Osteoblast (primary cell): ENCODE data around the gene DGKD. TPM values are rescaled to one million over a fixed set of nuclear protein-coding genes. Genes with fewer than 3 reads are reported as not detected.

Source experiments
- DNase-seq: peaks from one replicate; pipeline ENCODE4 v3.0.0; 2011; ENCODE audit warnings: low spot score, mixed read lengths; ENCODE audit not compliant: insufficient read length; ENCODE audit errors: missing footprints
- H2AFZ ChIP-seq: 2 replicates; pipeline ENCODE4 v1.6.0; 2011; ENCODE audit warnings: mild to moderate bottlenecking, low read length
- H3K27ac ChIP-seq: 2 replicates; pipeline ENCODE4 v1.5.1; 2011; ENCODE audit warnings: mild to moderate bottlenecking, low read depth, low read length, moderate library complexity
- H3K27me3 ChIP-seq: 2 replicates; pipeline ENCODE4 v1.6.0; 2012; ENCODE audit warnings: mild to moderate bottlenecking, control low read depth, inconsistent platforms, low read length, moderate library complexity; ENCODE audit not compliant: insufficient read depth
- H3K36me3 ChIP-seq: 2 replicates; pipeline ENCODE4 v1.5.1; 2011; ENCODE audit warnings: mild to moderate bottlenecking, low read length, control low read depth, moderate library complexity; ENCODE audit not compliant: insufficient read depth
- H3K4me1 ChIP-seq: 2 replicates; pipeline ENCODE4 v1.5.1; 2011; ENCODE audit warnings: mild to moderate bottlenecking, low read length, control low read depth, moderate library complexity; ENCODE audit not compliant: insufficient read depth
- H3K4me2 ChIP-seq: 2 replicates; pipeline ENCODE4 v1.6.0; 2011; ENCODE audit warnings: mild to moderate bottlenecking, low read length; ENCODE audit not compliant: insufficient read depth
- H3K4me3 ChIP-seq: fragments of 200-600 bp; sonication (generic); 3 replicates; pipeline ENCODE4 v1.5.1; 2012; ENCODE audit warnings: mild to moderate bottlenecking, low read length, inconsistent platforms; ENCODE audit not compliant: insufficient read depth
- H3K79me2 ChIP-seq: 2 replicates; pipeline ENCODE4 v1.6.0; 2012; ENCODE audit warnings: mild to moderate bottlenecking, low read length, control low read depth, inconsistent platforms; ENCODE audit not compliant: insufficient read depth
- H3K9me3 ChIP-seq: 2 replicates; pipeline ENCODE4 v1.5.1; 2011; ENCODE audit warnings: low read depth, low read length, control low read depth
- H4K20me1 ChIP-seq: 2 replicates; pipeline ENCODE4 v1.6.0; 2012; ENCODE audit warnings: mild to moderate bottlenecking, low read length, control low read depth; ENCODE audit not compliant: insufficient read depth
- total RNA-seq: library from RNA; depleted of rRNA; stranded (reverse); fragments of >200 nt; gene quantifications from 2 replicates; pipeline ENCODE4 v1.2.3, GENCODE V29; 2012
- TF ChIP-seq, protein P1 (sequence below): IDR thresholded peaks from 2 replicates; pipeline ENCODE4 v1.5.1; 2011; ENCODE audit warnings: mild to moderate bottlenecking, low read depth, low read length, moderate library complexity; ENCODE audit errors: extremely low read depth

The DGKD gene
- total RNA-seq, 1 donor: 6.5 TPM

DNA sequence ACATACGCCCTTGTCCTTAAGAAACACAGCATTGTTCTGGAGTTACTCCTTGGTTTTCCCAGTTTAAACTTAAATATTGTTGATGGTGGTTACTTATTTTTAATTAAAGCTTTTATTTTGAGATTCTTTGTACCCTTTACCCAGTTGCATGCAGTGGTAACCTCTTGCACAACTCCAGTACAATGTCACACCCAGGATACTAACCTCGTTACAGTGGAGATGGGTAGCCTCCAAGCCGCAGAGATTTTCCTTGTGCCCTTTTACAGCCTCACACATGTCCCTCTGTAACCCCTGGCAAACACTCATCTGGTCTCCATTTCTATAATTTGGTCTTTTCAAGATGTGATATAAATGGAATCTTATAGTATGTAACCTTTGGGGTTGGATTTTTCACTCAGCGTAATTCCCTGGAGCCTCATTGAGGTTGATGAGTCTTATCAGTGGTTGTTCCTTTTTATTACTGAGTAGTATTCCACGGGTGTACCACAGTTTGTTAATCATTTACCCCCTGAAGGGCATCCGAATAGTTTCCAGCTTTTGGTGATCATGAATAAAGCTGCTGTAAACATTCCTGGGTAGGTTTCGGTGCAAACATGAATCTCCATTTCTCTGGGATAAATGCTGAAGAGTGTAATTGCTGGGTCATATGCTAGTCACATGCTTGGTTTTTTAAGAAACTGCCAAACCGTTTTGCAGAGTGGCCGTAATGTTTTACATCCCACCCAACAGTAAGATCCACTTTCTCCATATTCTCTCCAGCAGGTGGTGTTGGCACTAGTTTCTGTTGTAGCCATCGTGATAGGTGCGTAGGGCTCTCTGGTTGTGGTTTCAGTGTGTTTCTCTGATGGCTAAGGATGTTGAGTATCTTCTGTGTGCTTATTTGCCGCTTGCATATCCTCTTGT is 68.6 kb downstream of the DGKD start:
- Histone ChIP-seq H3K4me2 (no peak overlapping the region), H3K27ac (no peak overlapping the region), H2AFZ (no peak overlapping the region), H3K79me2 (peaks cover 17% of the 10 kb centered on the region), H3K4me3 (no peak overlapping the region), H3K9me3 (peaks cover 2% of the 10 kb centered on the region), H3K4me1 (peaks cover 23% of the 10 kb centered on the region), H3K27me3 (no peaks in the 10 kb centered on the region), H3K36me3 (no peaks in the 10 kb centered on the region), H4K20me1 (no peaks in the 10 kb centered on the region)
- TF ChIP-seq, protein P1, sequence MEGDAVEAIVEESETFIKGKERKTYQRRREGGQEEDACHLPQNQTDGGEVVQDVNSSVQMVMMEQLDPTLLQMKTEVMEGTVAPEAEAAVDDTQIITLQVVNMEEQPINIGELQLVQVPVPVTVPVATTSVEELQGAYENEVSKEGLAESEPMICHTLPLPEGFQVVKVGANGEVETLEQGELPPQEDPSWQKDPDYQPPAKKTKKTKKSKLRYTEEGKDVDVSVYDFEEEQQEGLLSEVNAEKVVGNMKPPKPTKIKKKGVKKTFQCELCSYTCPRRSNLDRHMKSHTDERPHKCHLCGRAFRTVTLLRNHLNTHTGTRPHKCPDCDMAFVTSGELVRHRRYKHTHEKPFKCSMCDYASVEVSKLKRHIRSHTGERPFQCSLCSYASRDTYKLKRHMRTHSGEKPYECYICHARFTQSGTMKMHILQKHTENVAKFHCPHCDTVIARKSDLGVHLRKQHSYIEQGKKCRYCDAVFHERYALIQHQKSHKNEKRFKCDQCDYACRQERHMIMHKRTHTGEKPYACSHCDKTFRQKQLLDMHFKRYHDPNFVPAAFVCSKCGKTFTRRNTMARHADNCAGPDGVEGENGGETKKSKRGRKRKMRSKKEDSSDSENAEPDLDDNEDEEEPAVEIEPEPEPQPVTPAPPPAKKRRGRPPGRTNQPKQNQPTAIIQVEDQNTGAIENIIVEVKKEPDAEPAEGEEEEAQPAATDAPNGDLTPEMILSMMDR: no peak
- no peak for DNase-seq

DNA sequence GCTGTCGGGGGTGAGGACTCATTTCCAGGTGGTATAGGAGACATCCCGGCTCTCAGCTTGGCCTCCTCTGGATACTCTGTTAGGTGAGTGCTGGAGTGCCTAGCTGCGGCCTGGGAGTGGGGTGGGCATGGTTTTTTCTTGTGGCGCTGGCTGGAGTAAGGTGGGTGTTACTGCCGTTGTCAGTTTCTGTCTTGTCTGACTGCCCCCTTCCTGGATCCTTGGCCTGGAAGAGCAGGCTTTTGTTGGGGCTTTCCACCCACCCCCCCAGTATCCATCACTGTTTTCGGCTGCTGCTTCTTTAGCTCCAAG is 69.2 kb downstream of the DGKD start:
- Histone ChIP-seq H3K4me2 (no peak overlapping the region), H3K4me1 (peaks cover 22% of the 10 kb centered on the region), H3K9me3 (peaks cover 2% of the 10 kb centered on the region), H3K27me3 (no peaks in the 10 kb centered on the region), H3K4me3 (no peak overlapping the region), H3K36me3 (no peaks in the 10 kb centered on the region), H4K20me1 (no peaks in the 10 kb centered on the region), H2AFZ (no peak overlapping the region), H3K79me2 (peaks cover 18% of the 10 kb centered on the region), H3K27ac (no peak overlapping the region)
- TF ChIP-seq, protein P1: no peak
- no peak for DNase-seq

DNA sequence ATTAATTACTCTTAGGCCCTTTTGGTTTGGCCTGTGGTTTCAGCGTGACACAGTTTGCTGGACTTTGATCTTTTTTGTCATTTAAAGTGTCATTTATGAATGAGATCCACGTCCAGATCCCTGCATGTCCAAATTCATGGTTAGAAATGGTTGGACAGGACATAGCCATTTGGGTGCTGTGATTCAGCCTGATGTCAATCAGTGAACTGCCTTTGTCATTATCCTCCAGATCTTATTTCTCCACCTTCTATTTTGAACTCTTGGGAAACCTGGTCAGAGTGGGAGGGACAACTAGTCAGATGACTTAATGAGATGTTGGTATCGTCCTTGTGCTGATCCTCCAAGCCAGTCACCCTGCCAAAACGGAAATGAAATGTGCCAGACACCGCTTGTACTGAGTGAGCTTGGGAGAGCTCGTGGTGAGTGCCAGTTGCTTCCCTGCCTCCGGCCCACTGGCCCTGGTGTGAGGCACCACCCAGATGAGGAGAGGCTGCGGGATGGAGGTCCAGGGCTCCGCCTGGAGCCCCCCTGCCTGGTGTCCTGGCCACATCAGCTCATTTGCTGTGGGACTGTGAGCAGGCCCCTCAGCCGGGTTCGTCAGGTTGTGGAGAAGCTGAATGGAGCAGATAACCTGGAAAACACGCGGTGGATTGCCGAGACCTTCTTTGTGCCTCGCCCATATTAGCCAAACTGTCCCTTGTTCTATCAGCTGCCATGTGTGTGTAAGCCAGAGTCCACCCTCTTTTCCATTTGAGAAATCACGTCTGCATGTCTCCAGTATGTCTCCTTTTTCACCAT is 70.1 kb downstream of the DGKD start:
- H3K4me2 ChIP-seq: no peak overlapping the region
- H3K79me2 ChIP-seq: peaks cover 18% of the 10 kb centered on the region
- H3K27ac ChIP-seq: no peak overlapping the region
- no peak for DNase-seq
- no peaks in the 10 kb centered on the region for H3K36me3 ChIP-seq
- H2AFZ ChIP-seq: no peak overlapping the region
- no peaks in the 10 kb centered on the region for H4K20me1 ChIP-seq
- H3K4me1 ChIP-seq: peaks cover 20% of the 10 kb centered on the region
- H3K27me3 ChIP-seq: no peaks in the 10 kb centered on the region
- H3K9me3 ChIP-seq: peaks cover 2% of the 10 kb centered on the region
- no peak overlapping the region for H3K4me3 ChIP-seq
- TF ChIP-seq, protein P1: no peak

DNA sequence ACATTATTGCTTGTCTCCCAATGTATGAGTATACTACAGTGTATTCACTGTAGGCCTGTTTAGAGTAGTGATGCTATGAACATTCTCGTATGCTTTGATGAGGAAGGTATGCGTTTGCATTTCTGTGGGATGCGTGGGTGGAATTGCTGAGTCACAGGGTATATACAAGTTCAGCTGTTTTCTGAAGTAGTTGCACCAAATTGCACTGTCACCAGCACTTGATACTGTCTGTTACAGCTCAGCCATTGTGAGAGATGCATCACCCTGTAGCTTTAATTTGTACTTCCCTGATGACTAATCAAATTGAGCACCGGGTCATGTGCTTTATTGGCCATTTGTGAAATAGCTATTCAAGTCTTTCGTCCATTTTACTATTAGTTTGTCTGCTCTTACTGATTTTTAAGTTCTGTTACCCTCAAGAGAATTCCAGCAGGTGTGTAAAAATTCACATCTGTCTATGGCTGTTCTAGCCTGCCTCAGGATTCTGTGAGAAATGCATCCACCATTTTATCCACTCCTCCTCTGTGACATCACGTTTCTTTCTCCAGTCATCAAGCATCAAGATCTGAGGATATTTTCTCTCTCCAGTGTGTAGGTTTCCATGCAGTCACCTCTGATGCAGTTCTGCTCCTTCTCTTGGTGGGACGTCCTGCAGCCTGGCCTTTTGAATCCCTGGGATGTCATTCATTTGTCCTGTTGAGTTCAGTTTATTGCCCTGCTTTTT is 72.5 kb downstream of the DGKD start:
- H3K4me1 ChIP-seq: peaks cover 23% of the 10 kb centered on the region
- no peaks in the 10 kb centered on the region for H3K27me3 ChIP-seq
- no peak for DNase-seq
- no peak overlapping the region for H3K4me2 ChIP-seq
- H2AFZ ChIP-seq: no peak overlapping the region
- TF ChIP-seq, protein P1: no peak
- peak overlapping the region; percentile 46 for H3K27ac ChIP-seq
- no peak overlapping the region for H3K4me3 ChIP-seq
- no peaks in the 10 kb centered on the region for H3K36me3 ChIP-seq
- H3K9me3 ChIP-seq: peaks cover 2% of the 10 kb centered on the region
- peaks cover 7% of the 10 kb centered on the region for H3K79me2 ChIP-seq
- no peaks in the 10 kb centered on the region for H4K20me1 ChIP-seq
